Activated CD4-positive, alpha-beta memory T cell treated with anti-CD3 and anti-CD28 coated beads, Interleukin-2, amount 10 ng/mL, durations not matched to agents 7 days and 5 days (primary cell): Measurements from ENCODE around the gene TNRC18. TPM values are rescaled to one million over a fixed set of nuclear protein-coding genes. Genes with fewer than 3 reads are reported as not detected.
"Not testable (repeated sequence)": the region's sequence is repeated elsewhere in the genome, so short reads cannot be mapped to it uniquely, and the experiment has no call there.

ENCODE experiments used
- CTCF ChIA-PET: fragments of 350-600 bp; sonication (Branson Sonifier 250); formaldehyde crosslinking; loops from one replicate; lab custom pipeline; 2021; ENCODE audit warnings: antibody characterized with exemption, inconsistent platforms; lab: Charles Lee
- POLR2A ChIA-PET: fragments of 350-600 bp; sonication (Branson Sonifier 250); formaldehyde crosslinking; loops from one replicate; lab custom pipeline; 2021; ENCODE audit warnings: antibody characterized with exemption; lab: Charles Lee
- DNase-seq: peaks from one replicate; pipeline ENCODE4 v3.0.0-alpha.2; 2020
- H3K27ac Mint-ChIP-seq: one replicate; pipeline ENCODE4 v1.8.0; 2021; ENCODE audit warnings: mild to moderate bottlenecking, mixed read lengths
- H3K27me3 Mint-ChIP-seq: one replicate; pipeline ENCODE4 v1.8.0; 2021; ENCODE audit warnings: mixed read lengths
- H3K36me3 Mint-ChIP-seq: one replicate; pipeline ENCODE4 v1.8.0; 2021; ENCODE audit warnings: low read depth, mixed read lengths
- H3K4me1 Mint-ChIP-seq: one replicate; pipeline ENCODE4 v1.8.0; 2021; ENCODE audit warnings: mixed read lengths
- H3K4me3 Mint-ChIP-seq: one replicate; pipeline ENCODE4 v1.8.0; 2021; ENCODE audit warnings: mild to moderate bottlenecking, mixed read lengths
- H3K9me3 Mint-ChIP-seq: one replicate; pipeline ENCODE4 v1.8.0; 2021; ENCODE audit warnings: mixed read lengths
- total RNA-seq, 2 experiments: library from RNA; stranded (reverse); gene quantifications; one replicate each; pipeline ENCODE4 v1.2.3, GENCODE V29; 2021

Gene TNRC18
- total RNA-seq, 2 experiments from 2014 or later, result 56.5 to 57.6 TPM

GRCh38 chr7:5284304-5285281 lies 139.0 kb downstream of the TNRC18 start:
- DNase-seq, result no peak
- Mint-ChIP-seq H3K4me1 (no peaks in the 10 kb centered on the region), H3K36me3 (no peaks in the 10 kb centered on the region), H3K27me3 (peaks cover 8% of the 10 kb centered on the region), H3K9me3 (no peaks in the 10 kb centered on the region), H3K4me3 (no peak overlapping the region), H3K27ac (no peak overlapping the region)
- CTCF ChIA-PET, result interaction anchor here (0.7 kb wide), 1 partner anchor 44 kb away, joined by 3 read pairs; no protein-coding TSS in a partner anchor
- POLR2A ChIA-PET, result no interaction called here

- no peaks in the 10 kb centered on the region for H3K4me1 Mint-ChIP-seq
- POLR2A ChIA-PET, result no interaction called here
- peaks cover 8% of the 10 kb centered on the region for H3K27me3 Mint-ChIP-seq
- CTCF ChIA-PET, result no interaction called here
- H3K27ac Mint-ChIP-seq, result no peak overlapping the region
- DNase-seq, result no peak
- no peaks in the 10 kb centered on the region for H3K36me3 Mint-ChIP-seq
- H3K9me3 Mint-ChIP-seq, result no peaks in the 10 kb centered on the region
- no peak overlapping the region for H3K4me3 Mint-ChIP-seq
Observed at GRCh38 chr7:5283421-5284303, 140.0 kb downstream of the TNRC18 start.

- no peaks in the 10 kb centered on the region for H3K4me1 Mint-ChIP-seq
- DNase-seq, result peak; percentile 24
- CTCF ChIA-PET, result no interaction called here
- H3K27ac Mint-ChIP-seq, result no peak within 1 kb of the TSS
- no peaks in the 10 kb centered on the region for H3K9me3 Mint-ChIP-seq
- POLR2A ChIA-PET, result no interaction called here
- no peak within 1 kb of the TSS for H3K4me3 Mint-ChIP-seq
- H3K27me3 Mint-ChIP-seq, result peaks cover 8% of the 10 kb centered on the region
- H3K36me3 Mint-ChIP-seq, result no peaks in the 10 kb centered on the region
Observed at GRCh38 chr7:5282543-5283316, 140.9 kb downstream of the TNRC18 start, which contains the start of gene SLC29A4. Gene SLC29A4 (plus strand): TSS chr7:5282943. CDS start chr7:5287817, 4,874 bp downstream.

GRCh38 chr7:5281598-5282500 lies 141.8 kb downstream of the TNRC18 start:
- DNase-seq, H3K27me3 Mint-ChIP-seq, H3K9me3 Mint-ChIP-seq, H3K4me3 Mint-ChIP-seq, H3K4me1 Mint-ChIP-seq, H3K27ac Mint-ChIP-seq, POLR2A ChIA-PET, CTCF ChIA-PET, H3K36me3 Mint-ChIP-seq: not testable (repeated sequence)

GRCh38 chr7:5279734-5280133 lies 143.9 kb downstream of the TNRC18 start:
- no peak overlapping the region for H3K4me3 Mint-ChIP-seq
- no peaks in the 10 kb centered on the region for H3K4me1 Mint-ChIP-seq
- no peak for DNase-seq
- ChIA-PET POLR2A (no interaction called here), CTCF (no interaction called here)
- H3K36me3 Mint-ChIP-seq, result no peaks in the 10 kb centered on the region
- peaks cover 6% of the 10 kb centered on the region for H3K27me3 Mint-ChIP-seq
- H3K27ac Mint-ChIP-seq, result no peak overlapping the region
- H3K9me3 Mint-ChIP-seq, result no peaks in the 10 kb centered on the region

- no peak overlapping the region for H3K4me3 Mint-ChIP-seq
- no peak for DNase-seq
- POLR2A ChIA-PET, result no interaction called here
- no peaks in the 10 kb centered on the region for H3K9me3 Mint-ChIP-seq
- H3K4me1 Mint-ChIP-seq, result no peaks in the 10 kb centered on the region
- H3K36me3 Mint-ChIP-seq, result no peaks in the 10 kb centered on the region
- peaks cover 3% of the 10 kb centered on the region for H3K27me3 Mint-ChIP-seq
- H3K27ac Mint-ChIP-seq, result no peak overlapping the region
- CTCF ChIA-PET, result interaction anchor here (0.9 kb wide), 1 partner anchor 305 kb away, joined by 3 read pairs; no protein-coding TSS in a partner anchor
Observed at GRCh38 chr7:5278766-5279165, 144.9 kb downstream of the TNRC18 start.

GRCh38 chr7:5276611-5277010 lies 147.0 kb downstream of the TNRC18 start:
- DNase-seq, result no peak
- Mint-ChIP-seq H3K36me3 (no peaks in the 10 kb centered on the region), H3K9me3 (no peaks in the 10 kb centered on the region), H3K4me3 (no peak overlapping the region), H3K27ac (no peak overlapping the region), H3K4me1 (no peaks in the 10 kb centered on the region), H3K27me3 (peaks cover 3% of the 10 kb centered on the region)
- POLR2A ChIA-PET, result no interaction called here
- CTCF ChIA-PET, result interaction anchor here (0.7 kb wide), 1 partner anchor 402 kb away, joined by 5 read pairs; no protein-coding TSS in a partner anchor

GRCh38 chr7:5276123-5276522 lies 147.5 kb downstream of the TNRC18 start:
- H3K4me1 Mint-ChIP-seq, H3K36me3 Mint-ChIP-seq, POLR2A ChIA-PET, H3K27ac Mint-ChIP-seq, H3K27me3 Mint-ChIP-seq, H3K4me3 Mint-ChIP-seq, H3K9me3 Mint-ChIP-seq, DNase-seq: not testable (repeated sequence)
- CTCF ChIA-PET, result interaction anchor here (0.7 kb wide), 1 partner anchor 402 kb away, joined by 5 read pairs; no protein-coding TSS in a partner anchor

- H3K4me3 Mint-ChIP-seq, H3K4me1 Mint-ChIP-seq, H3K27me3 Mint-ChIP-seq, DNase-seq, H3K36me3 Mint-ChIP-seq, POLR2A ChIA-PET, CTCF ChIA-PET, H3K9me3 Mint-ChIP-seq, H3K27ac Mint-ChIP-seq: not testable (repeated sequence)
Observed at GRCh38 chr7:5275510-5275909, 148.1 kb downstream of the TNRC18 start.

- POLR2A ChIA-PET, DNase-seq, CTCF ChIA-PET, H3K36me3 Mint-ChIP-seq, H3K4me3 Mint-ChIP-seq, H3K27me3 Mint-ChIP-seq, H3K27ac Mint-ChIP-seq, H3K4me1 Mint-ChIP-seq, H3K9me3 Mint-ChIP-seq: not testable (repeated sequence)
Observed at GRCh38 chr7:5274985-5275431, 148.6 kb downstream of the TNRC18 start.

GRCh38 chr7:5274441-5274840 lies 149.2 kb downstream of the TNRC18 start:
- ChIA-PET CTCF (no interaction called here), POLR2A (no interaction called here)
- no peak overlapping the region for H3K27ac Mint-ChIP-seq
- H3K27me3 Mint-ChIP-seq, result no peaks in the 10 kb centered on the region
- no peaks in the 10 kb centered on the region for H3K36me3 Mint-ChIP-seq
- H3K9me3 Mint-ChIP-seq, result no peaks in the 10 kb centered on the region
- DNase-seq, result no peak
- H3K4me1 Mint-ChIP-seq, result no peaks in the 10 kb centered on the region
- H3K4me3 Mint-ChIP-seq, result no peak overlapping the region
